HG03469 (cell line): ENCODE measurements around the gene STARD3.

Source experiments
- ATAC-seq: cut with Tn5 transposase; IDR thresholded peaks from one replicate; pipeline ENCODE4 v1.9.1; 2021; ENCODE audit warnings: mild to moderate bottlenecking, moderate library complexity, moderate number of reproducible peaks; ENCODE audit not compliant: unreplicated experiment

Gene STARD3

GRCh38 chr17:39634384-39634871 is 2.5 kb upstream of the STARD3 start:
- no peak for ATAC-seq

DNA sequence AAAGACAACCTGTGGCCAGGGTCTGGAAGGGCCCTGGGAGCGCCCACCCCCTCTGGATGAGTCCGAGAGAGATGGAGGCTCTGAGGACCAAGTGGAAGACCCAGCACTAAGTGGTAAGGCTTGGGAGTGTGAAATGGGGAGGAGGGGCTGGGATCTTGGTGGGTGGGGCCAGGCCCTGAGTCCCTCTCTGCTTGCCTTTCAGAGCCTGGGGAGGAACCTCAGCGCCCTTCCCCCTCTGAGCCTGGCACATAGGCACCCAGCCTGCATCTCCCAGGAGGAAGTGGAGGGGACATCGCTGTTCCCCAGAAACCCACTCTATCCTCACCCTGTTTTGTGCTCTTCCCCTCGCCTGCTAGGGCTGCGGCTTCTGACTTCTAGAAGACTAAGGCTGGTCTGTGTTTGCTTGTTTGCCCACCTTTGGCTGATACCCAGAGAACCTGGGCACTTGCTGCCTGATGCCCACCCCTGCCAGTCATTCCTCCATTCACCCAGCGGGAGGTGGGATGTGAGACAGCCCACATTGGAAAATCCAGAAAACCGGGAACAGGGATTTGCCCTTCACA is 1.2 kb upstream of the STARD3 start:
- ATAC-seq, result no peak

DNA sequence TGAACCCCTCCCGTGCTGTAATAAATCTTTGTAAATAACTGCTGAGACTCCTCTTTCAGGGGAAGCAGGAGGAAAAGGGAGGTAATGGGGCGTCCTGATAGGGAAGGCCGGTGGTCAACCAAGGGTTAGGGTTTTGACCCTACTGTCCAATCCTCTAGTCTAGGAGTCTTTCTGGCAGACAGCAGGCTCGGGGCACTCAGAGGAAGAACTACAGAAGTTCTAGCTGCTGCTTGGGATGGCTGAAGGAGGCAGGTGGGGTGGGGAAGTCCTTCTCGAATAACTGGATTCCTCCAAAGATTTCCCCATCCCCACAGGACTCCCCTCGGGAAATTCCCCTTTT is 387 bp upstream of the STARD3 start:
- ATAC-seq, result peak; percentile 14

GRCh38 chr17:39638317-39638716 is 1.4 kb downstream of the STARD3 start:
- ATAC-seq, result no peak

- ATAC-seq, result no peak
Measured at GRCh38 chr17:39639043-39639442, 2.1 kb downstream of the STARD3 start.

GRCh38 chr17:39639566-39640458 is 2.9 kb downstream of the STARD3 start:
- ATAC-seq, result no peak

DNA sequence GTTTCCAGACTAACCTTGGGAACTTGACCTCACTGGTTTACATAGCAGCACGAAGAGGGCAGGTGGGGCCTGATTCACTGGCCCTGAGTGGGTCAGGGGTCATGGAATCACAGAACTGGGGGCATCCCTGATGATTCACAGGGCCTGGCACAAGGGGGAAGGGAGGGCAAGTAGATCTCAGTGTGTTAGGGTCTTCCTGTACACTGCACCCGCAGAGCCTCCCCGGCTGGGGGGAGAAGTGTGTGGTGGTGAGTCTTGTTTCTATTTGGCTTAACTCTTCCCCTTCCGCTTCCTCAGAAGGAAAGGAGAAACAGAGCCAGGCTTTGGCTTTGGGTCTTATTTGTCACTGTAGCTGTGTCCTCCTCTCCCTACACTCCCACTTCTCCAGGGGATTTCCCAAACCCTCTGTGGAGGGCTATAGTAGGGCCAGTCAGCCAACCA is 3.7 kb downstream of the STARD3 start:
- no peak for ATAC-seq

GRCh38 chr17:39641097-39641496 is 4.2 kb downstream of the STARD3 start:
- no peak for ATAC-seq

DNA sequence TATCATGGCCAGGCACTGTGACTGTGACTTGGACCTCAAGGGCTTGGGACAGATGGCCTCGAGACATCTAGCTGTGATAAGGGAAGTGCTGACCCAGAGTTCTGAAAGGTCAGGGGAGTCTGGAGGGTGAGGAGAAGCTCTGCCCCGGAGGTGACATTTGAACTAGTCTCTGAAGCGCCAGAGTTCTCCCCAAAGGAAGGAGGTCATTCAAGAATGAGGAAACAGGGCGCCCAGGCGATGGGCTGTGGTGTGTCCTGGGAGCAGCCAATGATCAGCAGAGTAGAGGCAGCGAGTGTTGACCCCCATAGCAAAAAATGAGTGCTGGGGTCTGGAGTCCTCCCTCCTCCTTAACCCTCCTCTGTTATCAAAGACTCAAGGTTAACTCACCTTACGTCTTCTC is 4.9 kb downstream of the STARD3 start:
- ATAC-seq, result no peak

- ATAC-seq, result no peak
Measured at GRCh38 chr17:39642291-39643074, 5.5 kb downstream of the STARD3 start.

GRCh38 chr17:39643271-39643670 is 6.3 kb downstream of the STARD3 start:
- no peak for ATAC-seq

DNA sequence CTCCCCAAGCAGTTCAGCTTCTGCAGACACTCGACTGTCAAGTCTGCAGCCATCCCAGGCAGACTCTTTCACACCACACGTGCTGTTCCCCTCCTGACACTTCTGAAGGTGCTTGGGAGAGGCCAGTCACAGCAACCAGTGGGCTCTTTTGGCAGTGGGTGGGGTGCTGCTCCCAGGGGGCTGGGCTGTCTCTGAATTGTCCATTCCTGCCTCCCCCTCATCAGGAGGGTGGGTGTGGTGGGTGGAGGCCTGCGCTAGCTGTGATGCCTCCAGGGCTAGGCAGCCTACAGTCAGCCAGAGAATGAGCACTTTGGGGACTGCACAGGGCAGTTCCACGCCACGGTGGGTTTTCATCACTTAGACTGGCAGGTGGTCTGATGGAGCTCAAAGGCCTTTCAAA is 10.3 kb downstream of the STARD3 start:
- no peak for ATAC-seq

DNA sequence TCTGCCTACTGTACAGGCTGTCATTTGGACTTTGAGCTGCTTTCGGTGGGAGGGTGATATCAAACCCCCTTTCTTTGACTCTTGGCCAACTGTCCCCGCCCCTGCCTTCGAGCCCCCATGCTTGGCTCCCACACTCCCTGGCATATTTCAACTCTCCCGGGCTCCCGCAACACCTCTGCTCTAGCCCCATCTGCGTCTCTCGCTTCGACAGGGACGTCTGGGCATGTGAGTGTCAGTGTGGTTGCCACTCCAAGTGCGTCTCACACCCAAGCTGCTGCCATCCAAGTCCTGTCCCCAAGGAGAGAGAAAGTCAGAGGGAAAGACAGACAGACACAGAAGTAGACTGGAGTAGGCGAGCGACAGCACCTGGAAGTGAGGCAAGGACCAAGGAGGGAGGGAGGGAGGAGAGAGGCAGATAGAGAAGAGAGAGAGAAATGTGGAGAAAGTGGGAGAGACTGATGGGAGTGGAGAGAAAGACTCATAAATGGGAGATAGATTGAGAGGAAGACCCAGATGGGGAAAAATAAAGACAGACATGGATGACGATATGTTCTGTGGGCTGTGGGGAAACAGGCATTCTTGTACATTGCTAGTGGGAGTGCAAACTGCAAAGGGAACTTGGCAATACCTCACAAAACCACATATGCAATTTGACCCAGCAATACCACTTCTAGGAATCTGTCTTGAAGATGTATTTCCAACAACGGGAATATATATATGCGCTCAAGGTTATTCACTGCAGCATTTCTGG is 11.8 kb downstream of the STARD3 start:
- ATAC-seq, result no peak

- ATAC-seq, result no peak
Measured at GRCh38 chr17:39650121-39650579, 13.2 kb downstream of the STARD3 start.

DNA sequence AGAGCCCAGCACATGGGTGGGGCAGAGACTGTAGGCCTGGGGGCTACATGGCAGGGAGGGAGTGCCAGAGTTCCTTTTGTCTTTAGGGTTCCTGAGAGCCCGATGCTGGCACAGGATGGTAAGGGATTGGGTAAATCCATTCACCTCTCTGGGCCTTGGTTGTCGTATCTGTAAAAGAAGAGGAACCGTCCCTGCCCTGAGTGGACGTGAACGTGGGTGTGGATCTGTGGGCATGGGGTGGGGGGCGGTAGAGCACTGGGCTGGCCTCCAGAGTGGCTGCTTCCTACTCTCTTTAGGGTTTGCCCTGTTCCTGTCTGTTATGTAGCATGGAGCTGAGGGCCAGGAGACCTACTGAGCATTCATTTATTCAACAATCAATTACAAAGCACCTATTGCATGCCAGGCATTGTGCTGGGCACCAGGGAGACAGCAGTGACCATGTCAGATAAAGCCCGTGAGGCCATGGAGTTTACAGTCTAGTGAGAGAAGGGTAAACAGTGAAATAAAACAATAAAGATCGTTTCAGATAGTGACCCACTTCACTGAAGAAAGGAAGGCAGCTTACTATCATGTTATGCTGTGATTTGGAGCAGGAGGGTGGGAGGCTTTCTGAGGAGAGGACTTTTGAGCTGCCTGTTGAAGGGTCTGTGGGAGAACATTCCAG is 15.1 kb downstream of the STARD3 start:
- no peak for ATAC-seq

GRCh38 chr17:39652587-39653315 is 15.8 kb downstream of the STARD3 start:
- ATAC-seq, result no peak

- no peak for ATAC-seq
Measured at GRCh38 chr17:39653316-39653661, 16.3 kb downstream of the STARD3 start.

DNA sequence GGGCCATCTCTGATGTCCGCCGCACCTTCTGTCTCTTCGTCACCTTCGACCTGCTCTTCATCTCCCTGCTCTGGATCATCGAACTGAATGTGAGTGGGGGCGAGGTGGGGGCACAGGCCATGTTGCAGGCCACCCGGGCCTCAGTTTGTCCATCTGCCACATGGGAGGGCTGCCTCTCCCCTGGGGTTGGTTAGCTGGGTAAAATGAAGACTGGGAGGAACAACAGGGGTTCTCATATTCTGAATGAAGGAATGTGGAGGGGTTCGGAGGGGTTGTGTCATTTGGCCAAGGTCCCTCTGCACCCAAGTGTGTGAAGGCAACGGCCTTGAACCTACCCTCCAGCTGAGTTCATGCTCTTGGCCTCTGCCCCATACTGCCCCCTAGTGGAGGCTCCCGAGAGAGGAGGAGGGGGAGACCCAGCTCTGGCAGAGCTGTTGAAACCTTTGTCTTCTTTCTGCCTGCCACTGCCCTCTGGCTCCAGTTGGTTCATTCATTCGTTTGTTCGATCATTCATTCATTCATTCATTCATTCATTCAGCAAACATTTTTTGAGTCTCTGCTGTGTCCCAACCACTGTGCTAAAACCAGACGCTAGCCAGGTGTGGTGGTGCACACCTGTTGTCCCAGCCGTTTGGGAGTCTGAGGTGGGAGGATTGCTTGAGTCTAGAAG is 16.9 kb downstream of the STARD3 start:
- ATAC-seq, result no peak

DNA sequence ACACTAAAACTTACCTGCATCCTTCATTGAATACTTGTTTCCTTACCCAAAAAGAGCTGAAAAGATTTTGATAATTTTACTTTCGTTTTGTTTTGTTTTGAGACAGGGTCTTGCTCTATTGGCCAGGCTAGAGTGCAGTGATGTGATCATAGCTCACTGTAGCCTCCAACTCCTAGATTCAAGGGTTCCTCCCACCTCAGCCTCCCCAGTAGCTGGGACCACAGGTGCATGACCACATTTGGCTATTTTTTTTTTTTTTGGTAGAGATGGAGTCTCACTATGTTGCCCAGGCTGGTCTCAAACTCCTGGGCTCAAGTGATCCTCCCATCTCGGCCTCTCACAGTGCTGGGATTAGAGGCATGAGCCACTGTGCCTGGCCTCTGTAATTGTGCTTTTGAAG is 18.2 kb downstream of the STARD3 start:
- ATAC-seq, result no peak
